T-helper 2 cell (primary cell): ENCODE measurements around the gene RETREG2.

Source experiments
- DNase-seq, 5 experiments: peaks; one replicate each; pipeline versions ENCODE4 v3.0.0 to v3.0.0-alpha.2; 2012 to 2022
- total RNA-seq, 2 donors: gene quantifications; one replicate each; lab custom pipeline; 2026; lab: John Stamatoyannopoulos, UW

Gene RETREG2, protein sequence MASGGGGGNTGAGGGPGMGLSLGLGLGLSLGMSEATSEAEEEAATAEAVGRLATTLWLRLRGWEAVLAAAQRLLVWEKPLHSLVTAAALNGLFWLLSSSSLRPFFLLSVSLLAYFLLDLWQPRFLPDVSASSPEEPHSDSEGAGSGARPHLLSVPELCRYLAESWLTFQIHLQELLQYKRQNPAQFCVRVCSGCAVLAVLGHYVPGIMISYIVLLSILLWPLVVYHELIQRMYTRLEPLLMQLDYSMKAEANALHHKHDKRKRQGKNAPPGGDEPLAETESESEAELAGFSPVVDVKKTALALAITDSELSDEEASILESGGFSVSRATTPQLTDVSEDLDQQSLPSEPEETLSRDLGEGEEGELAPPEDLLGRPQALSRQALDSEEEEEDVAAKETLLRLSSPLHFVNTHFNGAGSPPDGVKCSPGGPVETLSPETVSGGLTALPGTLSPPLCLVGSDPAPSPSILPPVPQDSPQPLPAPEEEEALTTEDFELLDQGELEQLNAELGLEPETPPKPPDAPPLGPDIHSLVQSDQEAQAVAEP
- 70.5 to 99.1 reads per million in 2 donors for total RNA-seq

DNA sequence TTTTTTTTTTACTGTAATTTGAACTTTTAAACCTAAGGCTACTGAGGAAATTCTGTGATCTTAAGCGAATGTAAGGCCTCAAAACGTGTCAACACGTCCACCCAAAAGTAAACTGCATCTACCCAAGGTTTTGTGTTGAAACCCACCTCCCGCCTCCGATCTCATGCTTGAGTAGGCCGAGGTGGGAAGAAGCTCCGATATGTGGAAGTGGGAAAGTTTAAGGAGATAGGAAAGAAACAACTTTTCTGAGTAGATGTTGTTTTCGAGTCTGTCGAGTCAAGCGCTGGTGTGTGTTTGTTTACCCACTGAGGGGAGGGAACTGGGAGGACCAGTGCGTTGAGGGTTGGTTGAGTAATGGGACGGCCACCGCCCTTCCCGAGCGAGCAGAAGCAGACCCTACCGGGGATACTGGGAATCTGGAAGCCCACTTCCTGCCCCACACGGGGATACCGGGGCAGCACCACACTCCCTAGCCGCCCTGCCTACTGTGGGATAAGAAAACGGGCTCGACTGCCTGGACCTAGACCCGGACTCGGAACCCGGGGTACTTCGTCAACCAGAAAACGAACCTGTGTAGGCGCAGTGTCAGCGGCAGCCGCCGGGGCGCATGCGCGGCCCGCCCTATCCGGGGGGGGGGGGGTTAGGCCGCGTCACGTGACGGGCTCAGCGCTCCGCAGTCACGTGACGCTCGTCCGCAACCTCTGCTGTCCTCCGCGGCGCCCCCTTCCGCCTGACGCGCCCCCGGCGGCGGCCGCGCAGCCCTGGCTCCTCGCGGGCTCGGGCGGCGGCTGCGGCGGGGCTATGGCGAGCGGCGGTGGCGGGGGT lies at the start of gene RETREG2:
Gene RETREG2, plus strand, starts transcription at position 724 of the 825 bp plus-strand sequence. Its CDS starts 78 bp downstream, at position 802.
- DNase-seq = peak; percentile 58 to 96 (median 75)

DNA sequence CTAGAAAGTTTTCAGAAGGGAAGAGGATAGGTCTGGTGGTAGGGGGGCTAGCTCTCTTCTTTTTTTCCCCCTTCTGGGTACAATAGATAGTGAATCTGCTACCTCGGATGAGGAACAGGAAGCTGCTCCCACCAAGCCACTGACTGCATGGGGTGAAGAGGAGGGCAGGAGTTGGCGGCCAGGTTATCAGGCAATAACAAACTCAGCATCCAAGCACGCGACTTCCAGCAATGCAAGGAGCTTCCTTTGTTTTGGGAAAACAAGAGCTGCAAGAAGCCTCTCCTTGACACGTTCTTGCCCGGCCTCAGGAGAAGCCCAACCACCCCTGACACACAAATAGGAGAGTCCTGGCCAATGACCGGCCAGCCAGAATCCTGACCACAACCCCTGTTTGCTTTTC lies 49.7 kb upstream of the RETREG2 start:
- no peak for DNase-seq

DNA sequence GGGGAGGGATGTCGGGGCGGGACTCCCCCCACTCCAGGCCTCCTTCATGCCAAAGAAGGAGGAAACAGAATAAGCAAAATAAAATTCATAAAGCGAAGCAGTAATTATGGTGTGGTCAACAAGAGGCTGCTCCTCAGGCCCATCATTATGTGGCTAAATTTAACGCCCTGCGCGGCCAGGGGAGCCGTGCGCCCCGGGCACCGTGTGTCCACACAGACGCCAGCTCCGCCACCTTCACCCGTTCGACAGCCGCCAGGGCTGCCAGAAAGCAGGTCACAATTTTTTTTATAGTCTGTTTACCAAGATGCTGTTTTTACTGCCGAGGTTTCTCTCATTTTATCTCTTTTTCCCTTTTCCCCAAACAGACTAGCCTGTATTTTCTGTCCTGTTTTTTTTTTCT lies 48.5 kb upstream of the RETREG2 start:
- DNase-seq = no peak

DNA sequence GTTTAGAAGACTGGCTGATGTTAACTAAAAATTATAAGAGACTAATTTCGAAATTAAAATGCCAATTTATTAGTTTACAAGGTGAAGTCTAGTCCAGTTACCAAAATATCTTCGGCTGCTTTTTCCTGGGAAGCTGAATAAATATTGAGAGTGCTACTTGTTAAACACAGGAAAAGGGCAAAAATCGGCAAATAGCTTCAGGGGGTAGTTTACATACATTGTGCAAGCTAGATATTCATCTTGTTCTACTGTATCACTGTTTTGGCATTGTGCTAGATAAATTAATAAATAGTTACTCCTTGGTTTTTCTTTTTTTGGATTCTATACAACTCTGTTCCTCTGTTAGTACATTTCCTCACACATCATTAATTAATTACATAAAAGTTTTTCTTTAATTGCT lies 46.7 kb upstream of the RETREG2 start:
- DNase-seq = no peak

DNA sequence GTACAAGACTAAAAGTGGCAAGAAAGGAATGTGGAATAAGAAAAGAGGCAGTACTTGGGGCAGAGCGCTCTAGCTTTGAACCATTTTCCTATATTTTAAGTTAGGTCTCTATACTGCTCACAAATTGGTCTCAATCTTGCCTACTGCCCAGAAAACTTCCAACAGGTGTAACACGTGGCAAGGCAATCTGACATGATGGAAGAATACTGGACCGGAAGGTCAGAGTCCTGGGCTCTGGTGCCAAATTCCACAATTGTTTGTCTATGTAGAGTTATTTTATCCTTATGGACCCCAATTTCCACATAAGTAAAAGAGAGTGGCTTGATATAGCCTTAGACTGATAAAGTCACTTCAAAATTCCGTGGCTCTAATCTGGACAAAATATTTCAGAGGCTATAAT lies 46.3 kb upstream of the RETREG2 start:
- no peak for DNase-seq

DNA sequence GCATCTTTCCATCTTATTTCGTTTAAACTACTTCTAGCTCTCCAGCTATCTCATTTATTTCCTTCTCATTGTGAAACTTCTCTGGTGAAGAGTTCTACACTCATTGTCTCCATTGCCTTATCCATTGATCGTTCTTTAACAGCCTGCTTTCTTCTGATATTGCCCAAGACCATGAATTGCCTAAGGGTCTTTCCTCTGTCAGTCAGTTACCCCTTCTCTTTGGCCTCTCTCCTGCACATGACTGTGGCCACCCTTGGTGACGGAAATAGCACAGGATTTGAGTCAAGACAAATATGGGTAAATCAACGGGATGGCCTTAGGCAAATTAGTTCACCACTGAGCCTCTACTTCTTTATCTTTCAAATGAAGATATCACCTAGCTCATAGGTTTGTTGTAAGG lies 44.1 kb upstream of the RETREG2 start:
- no peak for DNase-seq

DNA sequence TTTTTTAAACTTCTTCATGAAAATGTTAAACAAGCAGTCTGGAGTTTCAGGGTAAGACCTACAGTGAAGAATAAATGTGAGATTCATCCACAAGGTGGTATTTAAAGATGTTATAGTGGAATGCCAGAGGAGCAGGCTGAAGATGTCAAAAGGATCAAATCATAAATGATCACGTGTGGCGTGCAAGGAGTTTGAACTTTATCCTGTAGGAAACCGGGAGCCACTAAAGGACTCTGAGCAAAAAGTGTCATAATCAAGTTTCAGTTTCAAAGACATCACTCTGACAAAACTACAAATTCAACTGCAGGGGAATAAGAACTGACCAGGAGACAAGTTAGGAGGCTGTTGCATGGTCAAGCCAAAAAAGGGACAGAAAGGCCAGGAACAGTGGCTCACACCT lies 37.4 kb upstream of the RETREG2 start:
- DNase-seq = no peak

DNA sequence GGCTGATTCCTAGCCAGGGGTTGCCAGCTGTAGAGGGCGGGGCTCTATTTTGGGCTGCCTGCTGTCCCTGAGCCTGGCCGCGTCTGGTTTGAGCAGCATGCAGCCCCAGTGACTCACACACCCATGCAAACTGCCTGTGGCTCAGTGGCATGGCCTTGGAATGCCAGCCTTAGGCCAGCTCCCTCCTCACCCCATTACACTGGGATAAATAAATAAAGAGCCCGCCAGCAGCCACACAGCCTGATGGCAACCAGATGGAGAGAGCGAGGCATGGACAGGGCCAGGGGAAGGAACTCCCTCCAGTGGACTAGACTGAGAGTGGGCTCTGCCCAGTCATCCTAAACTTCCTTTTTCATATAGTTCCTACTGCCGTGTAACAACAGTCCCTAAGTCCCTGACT lies 35.7 kb upstream of the RETREG2 start:
- DNase-seq = no peak

DNA sequence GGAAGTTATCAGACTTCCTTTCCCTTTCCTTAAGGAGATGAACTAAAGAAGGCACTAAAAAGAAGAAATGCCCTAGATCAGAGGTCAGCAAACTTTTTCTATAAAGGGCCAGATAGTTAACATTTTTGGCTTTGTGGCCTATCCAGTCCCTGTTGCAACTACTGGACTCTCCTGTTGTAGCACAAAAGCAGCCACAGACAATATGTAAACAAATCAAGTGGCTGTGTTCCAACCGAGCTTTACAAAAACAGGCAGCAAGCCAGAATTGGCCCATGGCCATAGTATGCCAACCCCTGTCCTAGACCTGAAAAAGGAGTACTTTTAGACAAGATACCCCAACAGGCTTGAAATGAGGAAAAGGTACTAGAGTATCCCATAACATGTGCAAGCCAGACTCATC lies 28.4 kb upstream of the RETREG2 start:
- no peak for DNase-seq

DNA sequence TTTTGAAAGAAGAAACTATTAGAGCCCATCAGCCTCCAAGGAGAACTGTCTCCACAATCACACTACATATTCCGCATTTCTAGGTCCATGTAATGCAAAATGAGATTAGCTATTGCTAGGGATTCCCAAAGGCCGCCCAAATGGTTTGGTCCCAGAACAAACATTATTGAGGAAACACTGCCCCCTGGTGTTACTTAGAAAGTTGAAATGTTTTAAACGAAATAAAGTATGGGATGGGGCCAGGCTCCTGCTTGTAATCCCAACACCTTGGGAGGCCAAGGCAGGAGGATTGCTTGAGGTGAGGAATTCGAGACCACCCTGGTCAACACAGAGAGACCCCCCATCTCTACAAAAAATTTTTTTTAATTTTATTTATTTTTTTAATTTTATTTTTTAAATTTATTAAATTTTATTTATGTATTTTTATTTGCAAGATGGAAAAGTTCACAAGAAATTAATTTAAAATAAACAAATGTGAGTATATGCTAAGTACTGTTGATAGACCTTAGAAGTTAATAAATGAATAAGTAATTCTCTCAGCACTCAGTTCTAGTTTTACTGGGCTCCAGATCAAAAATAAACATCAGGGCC lies 22.9 kb upstream of the RETREG2 start:
- DNase-seq = peak in 2 of 5 experiments; percentile 36 to 64

DNA sequence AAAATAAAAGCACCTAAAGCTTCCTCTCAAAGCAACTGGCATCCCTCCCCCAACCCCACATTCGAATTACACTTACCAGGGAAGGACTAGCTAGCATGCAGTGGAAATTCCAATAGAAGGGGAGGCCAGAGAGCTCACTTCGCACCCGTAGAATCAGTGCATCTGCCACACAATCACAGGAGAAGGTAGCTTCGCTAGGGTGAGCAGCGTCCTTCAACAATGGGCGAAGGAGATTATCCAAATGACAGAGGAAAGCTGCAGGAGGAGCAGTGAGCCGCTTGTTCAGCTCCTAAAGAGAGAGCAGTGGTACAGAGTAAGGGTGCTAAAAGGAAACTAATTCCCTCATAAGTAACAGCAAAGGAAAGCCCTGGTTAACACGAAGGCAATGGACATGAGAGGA lies 20.7 kb upstream of the RETREG2 start:
- DNase-seq = no peak

DNA sequence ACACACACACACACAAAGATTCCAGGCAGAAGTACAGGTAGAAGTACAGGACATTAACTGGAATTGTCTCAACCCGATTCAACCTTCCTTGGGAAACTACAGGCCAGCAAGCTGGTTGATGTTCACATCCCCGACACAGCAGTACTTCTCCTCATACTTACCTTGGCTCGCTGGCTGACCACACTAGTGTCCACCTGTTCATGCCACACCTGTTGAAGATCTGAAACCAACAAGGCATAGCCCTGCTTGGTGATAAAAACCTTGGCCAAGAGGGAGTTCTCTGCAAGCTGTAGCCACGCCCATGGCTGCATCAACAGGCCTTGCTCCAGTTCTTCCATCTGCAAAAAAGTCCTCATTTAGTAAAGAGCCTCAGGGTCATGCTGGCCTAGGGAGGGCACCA lies 20.1 kb upstream of the RETREG2 start:
- DNase-seq = no peak

DNA sequence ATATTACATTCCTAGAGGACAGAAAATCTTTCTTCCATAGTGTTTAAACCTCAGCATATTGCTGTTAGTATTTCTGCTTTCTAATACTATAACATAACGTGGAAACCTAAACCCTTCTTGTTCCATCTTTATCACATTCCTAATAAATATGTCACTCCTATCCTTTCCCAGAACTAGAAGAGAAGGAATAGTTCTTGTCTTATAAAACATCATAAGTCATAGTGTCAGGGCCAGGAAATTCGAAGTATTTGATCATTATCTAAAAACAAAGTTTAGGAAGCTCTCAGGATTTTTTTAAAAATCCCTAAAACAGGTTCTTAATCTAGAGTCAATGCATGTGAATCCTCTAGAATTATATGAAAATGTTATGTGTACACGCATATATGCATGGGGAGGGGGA lies 19.5 kb upstream of the RETREG2 start:
- no peak for DNase-seq

DNA sequence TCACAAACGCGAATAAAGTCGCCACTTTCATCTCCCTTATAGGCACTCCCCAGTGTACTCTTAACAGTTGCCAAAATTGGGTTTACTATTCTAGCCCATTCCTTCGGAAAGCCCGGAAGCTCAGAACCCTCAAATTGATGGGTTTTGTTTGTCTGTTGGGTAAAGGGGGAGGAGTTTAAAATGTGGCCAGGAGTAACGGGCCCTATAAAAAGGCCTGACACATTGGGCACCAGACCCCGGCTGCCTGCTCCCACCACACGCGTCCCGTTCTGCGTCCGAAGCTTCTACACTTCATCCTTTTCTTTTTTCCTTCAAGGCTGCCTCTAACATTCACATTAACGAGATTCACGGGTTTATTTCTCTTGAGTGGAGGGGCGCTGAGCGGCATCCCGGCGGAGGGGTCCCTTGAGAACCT lies 18.3 kb upstream of the RETREG2 start:
- DNase-seq = no peak

DNA sequence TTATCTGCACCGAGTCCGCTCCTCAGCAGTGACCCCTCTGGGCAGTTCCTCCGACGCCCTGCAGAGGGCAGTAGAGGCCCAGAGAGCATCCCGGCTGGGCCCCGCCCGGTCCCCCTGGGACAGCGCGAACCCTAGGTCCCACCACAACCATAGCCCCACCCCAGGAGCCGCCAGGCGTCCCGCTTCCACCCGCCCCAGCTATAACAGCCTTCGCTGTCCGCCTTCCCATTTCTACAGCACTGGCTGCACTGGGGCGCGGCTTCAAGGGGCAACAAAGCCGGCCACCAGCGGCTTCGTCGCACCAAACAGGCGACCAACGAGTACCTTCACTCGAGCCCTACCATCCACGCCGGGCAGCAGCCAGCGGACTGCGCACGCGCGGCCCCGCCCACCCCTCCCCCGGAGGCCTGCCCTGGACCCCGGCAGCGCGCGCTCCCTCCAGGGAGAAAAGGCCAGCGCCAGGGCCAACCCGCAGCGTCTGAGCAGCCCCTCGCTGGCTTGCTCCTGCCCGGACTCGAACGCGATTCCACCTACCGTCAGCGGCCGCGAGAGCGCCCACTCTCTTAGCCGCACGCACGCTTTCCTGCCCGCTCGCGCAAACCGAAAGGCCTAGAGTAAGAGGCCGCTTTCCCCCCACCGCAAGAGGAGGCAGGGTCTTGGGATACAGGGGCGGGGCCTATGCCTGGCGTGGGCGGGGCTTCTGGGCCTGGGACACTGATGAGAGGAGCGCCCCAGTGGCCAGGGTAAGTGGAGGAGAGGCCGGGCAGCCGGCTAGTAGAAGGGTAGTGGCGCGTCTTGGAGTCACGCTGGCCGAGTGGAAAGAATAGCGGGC lies 17.7 kb upstream of the RETREG2 start, which contains the start of gene NHEJ1:
Gene NHEJ1, minus strand, starts transcription at position 630 of the 832 bp plus-strand sequence. CDS start 2,453 bp downstream, outside the sequence.
- DNase-seq = peak; percentile 77 to 91 (median 87)

DNA sequence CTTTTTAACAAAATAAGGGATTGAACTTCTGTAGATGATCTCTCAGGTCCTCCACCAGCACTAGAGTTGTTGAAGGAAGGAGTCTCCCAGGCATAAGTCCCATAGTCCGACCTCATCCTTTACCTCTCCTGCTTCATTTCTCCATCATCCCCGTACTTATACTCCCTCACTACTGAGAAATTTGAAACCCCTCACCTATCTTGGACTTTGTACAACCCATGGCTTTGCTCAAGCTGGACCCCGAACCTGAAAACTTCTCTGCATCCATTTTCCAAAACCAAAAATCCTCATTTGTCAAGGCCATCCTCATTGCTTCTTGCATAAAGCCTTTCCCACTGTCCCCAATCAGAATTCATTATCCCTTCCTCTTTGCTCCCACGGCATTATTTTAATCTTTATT lies 17.0 kb upstream of the RETREG2 start:
- DNase-seq = no peak

DNA sequence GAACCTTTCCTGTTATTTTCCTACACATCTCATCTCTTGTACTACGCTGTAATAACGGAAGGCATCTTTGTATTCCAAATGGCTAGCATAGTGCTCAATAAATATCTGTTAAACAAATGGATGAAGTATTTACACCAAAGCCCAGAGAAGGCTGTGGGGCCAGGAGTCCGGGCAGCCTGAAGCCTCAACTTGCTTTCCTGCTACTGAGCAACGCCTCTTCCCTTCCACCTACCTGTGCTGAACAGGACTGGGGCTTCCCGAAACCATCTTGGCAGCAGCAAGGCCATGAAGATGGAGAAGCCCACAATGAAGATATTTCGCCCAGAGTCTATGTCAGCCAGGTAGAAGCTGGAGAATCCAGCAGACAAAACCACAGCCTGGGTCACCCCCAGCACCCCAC lies 14.9 kb upstream of the RETREG2 start:
- no peak for DNase-seq

DNA sequence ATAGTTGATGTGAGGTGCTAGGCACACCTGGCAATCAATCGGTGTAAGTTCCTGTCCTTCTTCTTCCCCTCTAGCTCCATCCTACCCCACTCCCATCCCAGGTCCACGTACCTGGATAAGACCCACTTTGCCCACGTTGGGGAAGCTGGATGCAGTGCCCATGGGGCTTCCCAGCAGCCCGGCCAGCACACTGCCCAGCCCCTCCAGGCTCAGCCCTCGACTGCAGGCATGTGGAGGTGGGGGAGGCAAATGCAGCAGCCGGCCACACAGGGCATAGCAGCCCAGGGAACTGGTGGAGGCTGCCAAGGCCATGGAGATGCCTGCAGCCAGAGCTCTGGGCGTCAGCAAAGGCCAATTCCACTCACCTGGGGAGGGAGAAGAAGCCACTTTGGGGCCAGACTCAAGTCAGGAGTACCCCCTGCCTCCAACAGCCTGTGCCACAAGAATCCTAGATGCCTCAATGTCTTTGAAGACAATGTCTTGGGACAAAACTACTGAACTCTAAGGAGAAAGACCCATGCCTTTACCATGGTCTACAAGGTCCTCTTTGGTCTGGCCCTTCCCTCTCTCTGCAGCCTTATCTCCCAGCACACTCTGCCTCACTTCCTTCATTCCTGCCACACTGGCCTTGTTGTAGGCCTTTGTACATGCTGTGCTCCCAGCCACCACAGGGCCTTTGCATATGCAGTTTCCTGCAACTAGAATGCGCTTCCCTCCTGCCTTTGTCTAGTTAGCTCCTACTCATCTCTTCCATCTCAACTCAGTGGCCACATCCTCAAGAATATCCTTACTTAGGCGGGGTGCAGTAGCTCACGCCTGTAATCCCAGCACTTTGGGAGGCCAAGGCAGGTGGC lies 12.8 kb upstream of the RETREG2 start:
- no peak for DNase-seq

DNA sequence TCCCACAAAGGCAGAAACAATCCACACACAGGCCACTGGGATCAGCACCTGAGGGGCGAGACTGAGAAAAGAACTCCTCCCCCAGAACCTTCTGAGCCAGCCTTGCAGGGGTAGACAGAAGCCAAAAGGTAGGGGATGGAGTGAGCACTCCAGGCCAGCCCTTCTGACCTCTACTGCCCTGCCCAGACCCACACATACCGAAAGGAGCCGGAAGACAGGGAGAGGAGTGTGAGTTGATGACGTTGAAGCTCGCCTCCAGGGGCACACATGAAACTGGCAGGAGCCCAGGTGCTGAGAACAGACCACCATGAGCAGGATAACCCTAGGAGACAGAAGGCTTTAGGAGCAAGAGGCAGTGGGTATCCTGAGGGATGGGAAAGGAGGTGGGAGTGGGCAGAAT lies 10.1 kb upstream of the RETREG2 start:
- no peak for DNase-seq

DNA sequence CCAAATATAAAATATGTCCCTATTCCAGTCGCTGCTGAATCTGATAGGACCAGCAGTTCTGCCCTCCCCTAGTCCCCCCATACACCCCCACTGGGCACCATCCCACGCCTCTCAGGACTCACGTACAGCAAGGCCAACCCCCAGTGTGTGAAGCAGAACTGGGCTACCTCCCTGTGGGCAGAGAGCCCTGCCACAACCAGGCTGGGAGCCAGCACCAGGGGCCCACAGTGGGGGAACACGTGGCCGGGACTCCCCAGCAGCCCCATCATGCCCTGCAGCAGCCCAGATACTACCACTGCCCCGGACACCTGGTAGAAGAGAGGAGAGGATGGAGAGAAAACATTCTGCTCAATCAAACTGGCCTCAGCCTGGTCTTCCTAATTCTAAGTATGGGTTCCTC lies 9.5 kb upstream of the RETREG2 start:
- DNase-seq = no peak

DNA sequence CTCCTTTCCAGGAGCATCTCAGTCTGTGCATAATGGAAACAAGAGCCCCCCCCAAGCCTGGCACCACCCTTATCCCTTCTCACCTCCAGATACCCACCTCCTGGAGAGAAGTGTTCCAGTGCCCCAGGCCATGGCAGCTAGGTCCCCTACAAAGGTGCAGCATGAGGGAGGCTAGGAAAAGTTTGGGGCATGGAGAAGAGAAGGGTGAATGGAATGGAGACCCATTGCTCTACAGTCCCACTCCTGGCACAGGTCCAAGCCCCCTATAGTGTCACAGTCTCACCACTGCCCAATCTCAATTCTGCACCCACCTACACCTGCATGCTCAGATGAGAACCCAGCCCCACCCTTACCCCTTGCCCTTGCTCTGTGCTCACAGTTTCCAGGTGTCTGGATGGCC lies 9.1 kb upstream of the RETREG2 start:
- DNase-seq = no peak
